H9 (cell line): ENCODE results near the gene CPXM2. TPM values are rescaled to one million over a fixed set of nuclear protein-coding genes. Genes with fewer than 3 reads are reported as not detected.

Experiments
- DNase-seq: peaks from one replicate; pipeline ENCODE4 v3.0.0-alpha.2; 2017
- H2AFZ ChIP-seq: one replicate; pipeline ENCODE4 v1.6.1; 2013; ENCODE audit warnings: mild to moderate bottlenecking, low read length, control low read depth, moderate library complexity
- H2AK5ac ChIP-seq: 2 replicates; pipeline ENCODE4 v1.6.1; 2013; ENCODE audit warnings: low read length, control low read depth, mixed read lengths; ENCODE audit not compliant: insufficient read length
- H2BK120ac ChIP-seq: one replicate; pipeline ENCODE4 v1.6.1; 2013; ENCODE audit warnings: low read depth, mild to moderate bottlenecking, low read length, control low read depth, inconsistent platforms; ENCODE audit not compliant: poor library complexity, severe bottlenecking
- H2BK12ac ChIP-seq: 2 replicates; pipeline ENCODE4 v1.6.1; 2013; ENCODE audit warnings: low read length, control low read depth, mixed read lengths, low read depth; ENCODE audit not compliant: insufficient read length
- H2BK15ac ChIP-seq: 2 replicates; pipeline ENCODE4 v1.6.1; 2013; ENCODE audit warnings: low read depth, low read length, control low read depth
- H2BK20ac ChIP-seq: one replicate; pipeline ENCODE4 v1.6.1; 2013; ENCODE audit warnings: low read depth, mild to moderate bottlenecking, low read length, control low read depth, inconsistent platforms; ENCODE audit not compliant: poor library complexity, severe bottlenecking
- H2BK5ac ChIP-seq: 2 replicates; pipeline ENCODE4 v1.6.1; 2013; ENCODE audit warnings: low read length, control low read depth, mixed read lengths; ENCODE audit not compliant: insufficient read length
- H3K14ac ChIP-seq: 2 replicates; pipeline ENCODE4 v1.6.1; 2013; ENCODE audit warnings: low read length, control low read depth; ENCODE audit not compliant: insufficient read depth
- H3K18ac ChIP-seq: 2 replicates; pipeline ENCODE4 v1.6.1; 2013; ENCODE audit warnings: low read depth, mild to moderate bottlenecking, mixed read lengths, low read length, control low read depth; ENCODE audit not compliant: insufficient read length
- H3K23ac ChIP-seq: 2 replicates; pipeline ENCODE4 v1.6.1; 2013; ENCODE audit warnings: low read length, control low read depth, mixed read lengths, low read depth; ENCODE audit not compliant: insufficient read length
- H3K23me2 ChIP-seq: 2 replicates; pipeline ENCODE4 v1.6.1; 2013; ENCODE audit warnings: low read depth, mild to moderate bottlenecking, mixed read lengths, low read length, control low read depth; ENCODE audit not compliant: insufficient read length, poor library complexity, severe bottlenecking
- H3K27ac ChIP-seq: 2 replicates; pipeline ENCODE4 v1.5.1; 2013; ENCODE audit warnings: low read length, control low read depth, mixed read lengths, low read depth; ENCODE audit not compliant: insufficient read length
- H3K27me3 ChIP-seq: 2 replicates; pipeline ENCODE4 v1.6.1; 2013; ENCODE audit warnings: low read length, control low read depth, inconsistent platforms; ENCODE audit not compliant: insufficient read depth
- H3K4ac ChIP-seq: 2 replicates; pipeline ENCODE4 v1.6.1; 2013; ENCODE audit warnings: low read depth, mild to moderate bottlenecking, control low read depth, inconsistent platforms, low read length, moderate library complexity
- H3K4me1 ChIP-seq: 2 replicates; pipeline ENCODE4 v1.6.1; 2013; ENCODE audit warnings: low read length, control low read depth, inconsistent platforms; ENCODE audit not compliant: insufficient read depth
- H3K4me2 ChIP-seq: 2 replicates; pipeline ENCODE4 v1.6.1; 2013; ENCODE audit warnings: low read length, control low read depth, mixed read lengths; ENCODE audit not compliant: insufficient read length, insufficient read depth
- H3K56ac ChIP-seq: 2 replicates; pipeline ENCODE4 v1.6.1; 2013; ENCODE audit warnings: low read depth, mild to moderate bottlenecking, mixed read lengths, low read length, control low read depth; ENCODE audit not compliant: insufficient read length
- H3K79me1 ChIP-seq: 2 replicates; pipeline ENCODE4 v1.6.1; 2013; ENCODE audit warnings: low read depth, mild to moderate bottlenecking, moderate library complexity, low read length, control low read depth, inconsistent platforms; ENCODE audit not compliant: insufficient read depth, poor library complexity, severe bottlenecking
- H3K79me2 ChIP-seq: 2 replicates; pipeline ENCODE4 v1.6.1; 2013; ENCODE audit warnings: low read length, control low read depth, inconsistent platforms; ENCODE audit not compliant: insufficient read depth
- H3K9ac ChIP-seq: 2 replicates; pipeline ENCODE4 v1.6.1; 2013; ENCODE audit warnings: low read length, control low read depth, mixed read lengths; ENCODE audit not compliant: insufficient read length; ENCODE audit errors: extremely low read depth
- H3K9me3 ChIP-seq: one replicate; pipeline ENCODE4 v1.6.1; 2013; ENCODE audit warnings: low read depth, low read length, inconsistent platforms; ENCODE audit not compliant: control insufficient read depth
- H3T11ph ChIP-seq: one replicate; pipeline ENCODE4 v1.6.1; 2013; ENCODE audit warnings: mild to moderate bottlenecking, low read length, control low read depth, inconsistent platforms
- H4K20me1 ChIP-seq: one replicate; pipeline ENCODE4 v1.6.1; 2013; ENCODE audit not compliant: control insufficient read depth, insufficient read length, insufficient read depth
- H4K5ac ChIP-seq: 2 replicates; pipeline ENCODE4 v1.6.1; 2013; ENCODE audit warnings: low read depth, mild to moderate bottlenecking, mixed read lengths, low read length, control low read depth; ENCODE audit not compliant: insufficient read length
- H4K8ac ChIP-seq: replicated peaks from 2 replicates; pipeline ENCODE4 v1.6.1; 2013; ENCODE audit warnings: low read length, control low read depth, mixed read lengths, low read depth; ENCODE audit not compliant: insufficient read length
- H4K91ac ChIP-seq: 2 replicates; pipeline ENCODE4 v1.6.1; 2013; ENCODE audit warnings: low read depth, mild to moderate bottlenecking, moderate library complexity, mixed read lengths, low read length, control low read depth; ENCODE audit not compliant: insufficient read length
- H3K27ac Mint-ChIP-seq, 3 experiments: 2 replicates in 2 of 3; 3 replicates in 1 of 3; pipeline ENCODE4 v1.8.0; 2020 to 2021; ENCODE audit warnings: mixed read lengths in 3 of 3, mild to moderate bottlenecking in 1 of 3, moderate library complexity in 1 of 3
- H3K27me3 Mint-ChIP-seq: 2 replicates; pipeline ENCODE4 v1.8.0; 2021; ENCODE audit warnings: low read depth, mild to moderate bottlenecking, moderate library complexity, mixed read lengths
- H3K36me3 Mint-ChIP-seq, 3 experiments: 2 replicates in 2 of 3; 3 replicates in 1 of 3; pipeline ENCODE4 v1.8.0; 2020 to 2021; ENCODE audit warnings: low read depth in 3 of 3, mixed read lengths in 3 of 3; ENCODE audit not compliant: insufficient read depth in 1 of 3
- H3K4me1 Mint-ChIP-seq, 2 experiments: 2 replicates each; pipeline ENCODE4 v1.8.0; 2020; ENCODE audit warnings: mixed read lengths in 2 of 2
- H3K4me3 Mint-ChIP-seq, 2 experiments: 2 replicates in 1 of 2; 3 replicates in 1 of 2; pipeline ENCODE4 v1.8.0; 2020 to 2021; ENCODE audit warnings: mild to moderate bottlenecking in 2 of 2, mixed read lengths in 2 of 2, moderate library complexity in 1 of 2
- H3K9me3 Mint-ChIP-seq, 2 experiments: 2 replicates in 1 of 2; 3 replicates in 1 of 2; pipeline ENCODE4 v1.8.0; 2020; ENCODE audit warnings: mild to moderate bottlenecking in 2 of 2, mixed read lengths in 2 of 2, moderate library complexity in 1 of 2
- CTCF ChIP-seq: fragments of 200-600 bp; sonication (generic); conservative IDR thresholded peaks from 3 replicates; pipeline ENCODE4 v1.8.0; 2021; ENCODE audit warnings: antibody characterized with exemption, mild to moderate bottlenecking
- WGBS: extraction: QIAGEN DNeasy Blood & Tissue Kit; methylation state at CpG from one replicate; pipeline ENCODE4 v1.1.7; 2013; ENCODE audit warnings: missing lambda C conversion rate, low lambda C conversion rate, mixed read lengths; ENCODE audit not compliant: insufficient read length; ENCODE audit errors: extremely low coverage; 5-methylcytosine and 5-hydroxymethylcytosine counted together
- total RNA-seq: library from RNA; stranded (reverse); gene quantifications from 2 replicates; pipeline ENCODE4 v1.2.1, GENCODE V29; 2021

Gene CPXM2
- total RNA-seq, 1 experiment from 2014 or later, result 1.7 TPM

- WGBS, result no CpG with 5 or more reads among the region's 8 CpGs
Observed at GRCh38 chr10:123909866-123910265, 18.3 kb upstream of the CPXM2 start.

More at GRCh38 chr10:123909866-123910265, 18.3 kb upstream of the CPXM2 start:
- Histone ChIP-seq H3K14ac (no peak overlapping the region; the same call in 1 of the 2 replicates), H3K23me2 (no peaks in the 10 kb centered on the region), H3K4ac (no peak overlapping the region), H2BK15ac (no peak overlapping the region), H3K4me1 (peaks cover 12% of the 10 kb centered on the region; the same call in 1 of the 2 replicates), H3K9ac (no peak overlapping the region), H3K79me1 (no peaks in the 10 kb centered on the region), H3K27ac (no peak overlapping the region), H4K91ac (no peak overlapping the region), H2BK20ac (no peak overlapping the region), H3K9me3 (no peaks in the 10 kb centered on the region), H3K56ac (no peak overlapping the region), H2BK12ac (no peak overlapping the region), H2AFZ (no peak overlapping the region), H3K4me2 (no peak overlapping the region), H2AK5ac (no peak overlapping the region), H3K23ac (no peak overlapping the region), H2BK120ac (no peak overlapping the region), H3K79me2 (no peaks in the 10 kb centered on the region), H4K5ac (no peak overlapping the region), H3K27me3 (no peaks in the 10 kb centered on the region; the same call in 1 of the 2 replicates), H3T11ph (no peak overlapping the region), H3K18ac (no peak overlapping the region), H4K8ac (no peak overlapping the region), H4K20me1 (no peaks in the 10 kb centered on the region), H2BK5ac (no peak overlapping the region)
- no peak for DNase-seq
- Mint-ChIP-seq H3K27me3 (peaks cover 44% of the 10 kb centered on the region), H3K9me3 (peaks cover 0 to 3% of the 10 kb centered on the region in 2 experiments; a peak in 1 of 5 replicates), H3K4me3 (no peak overlapping the region), H3K4me1 (peaks cover 41 to 47% of the 10 kb centered on the region in 2 experiments), H3K36me3 (no peaks in the 10 kb centered on the region), H3K27ac (no peak overlapping the region)
- no peak for TF ChIP-seq CTCF
